Cardiac muscle cell (in vitro differentiated cells and primary cell): Measurements from ENCODE around the gene S100A16. TPM values are rescaled to one million over a fixed set of nuclear protein-coding genes. Genes with fewer than 3 reads are reported as not detected.

ENCODE experiments used
- DNase-seq, 2 donors: peaks; one replicate each; pipeline versions ENCODE4 v3.0.0 to v3.0.0-alpha.2; 2010 to 2017; ENCODE audit warnings: low read depth in 1 of 2, low spot score in 1 of 2
- H3K27ac ChIP-seq: fragments of 200-600 bp; sonication (generic); 2 replicates; pipeline ENCODE4 v1.5.1; 2016
- H3K27me3 ChIP-seq: fragments of 200-600 bp; sonication (generic); 2 replicates; pipeline ENCODE4 v1.6.0; 2016; ENCODE audit warnings: control low read depth
- H3K36me3 ChIP-seq: fragments of 200-600 bp; sonication (generic); 2 replicates; pipeline ENCODE4 v1.5.1; 2016; ENCODE audit warnings: control low read depth
- H3K4me1 ChIP-seq: fragments of 200-600 bp; sonication (generic); 2 replicates; pipeline ENCODE4 v1.8.1; 2017; ENCODE audit warnings: low read depth, mild to moderate bottlenecking, mixed run types
- H3K4me3 ChIP-seq: fragments of 200-600 bp; sonication (generic); 2 replicates; pipeline ENCODE4 v1.5.1; 2016; ENCODE audit warnings: mild to moderate bottlenecking
- H3K9me3 ChIP-seq: fragments of 200-600 bp; sonication (generic); 2 replicates; pipeline ENCODE4 v1.5.1; 2017; ENCODE audit warnings: low read depth, mild to moderate bottlenecking, control low read depth
- CTCF ChIP-seq: IDR thresholded peaks from 2 replicates; pipeline ENCODE4 v1.5.1; 2012; ENCODE audit warnings: low read depth, mild to moderate bottlenecking, low read length
- polyA plus RNA-seq: library from polyadenylated mRNA; unstranded; fragments of >200 nt; fragmentation: Nextera tagmentation; extraction: Ambion mirVana; gene quantifications from 2 replicates; pipeline ENCODE4 v1.2.1, GENCODE V29; 2016
- total RNA-seq: library from RNA; depleted of rRNA; stranded (reverse); fragments of >200 nt; gene quantifications from 2 replicates; pipeline ENCODE4 v1.2.3, GENCODE V29; 2016

The S100A16 gene
- total and polyA plus RNA-seq, 2 experiments from 2014 or later, result 59.7 to 110 TPM

- Histone ChIP-seq H3K4me3 (no peak overlapping the region), H3K27ac (no peak overlapping the region), H3K36me3 (no peaks in the 10 kb centered on the region), H3K27me3 (no peaks in the 10 kb centered on the region), H3K9me3 (no peaks in the 10 kb centered on the region), H3K4me1 (peaks cover 20% of the 10 kb centered on the region)
- no peak for TF ChIP-seq CTCF
- DNase-seq, result no peak
Observed at GRCh38 chr1:153606194-153606593, 6.7 kb downstream of the S100A16 start.

GRCh38 chr1:153602749-153603148 lies 10.2 kb downstream of the S100A16 start:
- no peak for TF ChIP-seq CTCF
- DNase-seq, result no peak
- H3K36me3 ChIP-seq, result no peaks in the 10 kb centered on the region
- no peaks in the 10 kb centered on the region for H3K27me3 ChIP-seq
- no peak overlapping the region for H3K4me3 ChIP-seq
- H3K27ac ChIP-seq, result no peak overlapping the region
- no peaks in the 10 kb centered on the region for H3K4me1 ChIP-seq
- no peaks in the 10 kb centered on the region for H3K9me3 ChIP-seq

GRCh38 chr1:153599847-153600246 lies 13.1 kb downstream of the S100A16 start:
- Histone ChIP-seq H3K4me3 (no peak overlapping the region), H3K9me3 (no peaks in the 10 kb centered on the region), H3K4me1 (no peaks in the 10 kb centered on the region), H3K36me3 (no peaks in the 10 kb centered on the region), H3K27me3 (no peaks in the 10 kb centered on the region), H3K27ac (no peak overlapping the region)
- no peak for DNase-seq
- TF ChIP-seq CTCF, result no peak

- DNase-seq, result peak in 1 of 2 donors; percentile 75
- no peaks in the 10 kb centered on the region for H3K9me3 ChIP-seq
- no peak overlapping the region for H3K4me3 ChIP-seq
- no peak for TF ChIP-seq CTCF
- H3K27ac ChIP-seq, result no peak overlapping the region
- H3K36me3 ChIP-seq, result no peaks in the 10 kb centered on the region
- H3K27me3 ChIP-seq, result no peaks in the 10 kb centered on the region
- H3K4me1 ChIP-seq, result no peaks in the 10 kb centered on the region
Observed at GRCh38 chr1:153598309-153599172, 14.4 kb downstream of the S100A16 start.

GRCh38 chr1:153597206-153597605 lies 15.7 kb downstream of the S100A16 start:
- TF ChIP-seq CTCF, result no peak
- DNase-seq, result no peak
- Histone ChIP-seq H3K4me3 (no peak overlapping the region), H3K27ac (no peak overlapping the region), H3K36me3 (no peaks in the 10 kb centered on the region), H3K4me1 (no peaks in the 10 kb centered on the region), H3K9me3 (no peaks in the 10 kb centered on the region), H3K27me3 (no peaks in the 10 kb centered on the region)
